ENCODE data around the gene PHLDB2.
"Not testable (repeated sequence)": the region's sequence is repeated elsewhere in the genome, so short reads cannot be mapped to it uniquely, and the experiment has no call there.

PHLDB2 gene

GRCh38 chr3:111859061-111859973, at the start of gene PHLDB2:
TSS of gene PHLDB2 (plus strand) at chr3:111859265. CDS start at chr3:111884078, 24,813 bp downstream.
- H3K4me3 ChIP-seq (ENCODE audit: low read depth, low read length), result peak within 1 kb of the TSS; percentile 65

DNA sequence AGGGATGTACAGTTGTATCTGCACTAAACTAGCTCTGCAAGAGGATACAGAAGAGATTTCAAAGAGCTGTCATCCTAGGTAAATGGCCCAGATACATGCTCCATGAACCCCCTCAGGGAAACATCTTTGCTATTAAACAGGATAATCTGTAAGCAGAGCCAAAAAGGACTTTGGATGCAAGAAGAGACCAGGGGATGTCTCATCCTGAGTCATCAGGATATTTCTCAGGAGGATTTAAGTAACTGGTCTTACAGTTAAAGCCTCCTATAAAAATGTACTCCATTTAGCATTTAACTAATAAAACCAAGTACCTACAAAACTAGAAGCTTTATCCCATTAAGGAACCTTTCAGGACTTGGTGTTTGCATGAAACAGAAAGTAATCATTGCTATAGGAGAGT, 48.2 kb upstream of the PHLDB2 start:
- H3K4me3 ChIP-seq (ENCODE audit: low read depth, low read length), result no peak overlapping the region

DNA sequence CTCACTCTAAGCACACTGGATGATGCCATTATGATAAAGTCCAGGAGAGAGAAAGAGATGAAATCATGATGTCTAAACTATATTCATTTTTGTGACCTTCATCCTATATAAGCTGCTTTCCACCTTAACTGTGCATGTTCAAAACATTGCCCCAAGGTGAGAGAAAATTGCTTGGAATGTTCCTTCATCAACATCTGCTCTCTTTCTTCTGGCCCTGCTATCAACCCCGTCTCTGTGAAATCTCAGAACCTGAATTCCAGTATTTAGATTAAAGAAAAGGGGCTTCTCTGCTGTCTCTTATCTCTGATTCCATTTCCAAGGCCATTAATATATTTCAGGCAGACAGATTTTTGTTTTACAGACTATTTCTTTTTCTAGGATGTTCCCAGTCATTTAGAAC, 47.3 kb upstream of the PHLDB2 start:
- H3K4me3 ChIP-seq (ENCODE audit: low read depth, low read length), result no peak overlapping the region

DNA sequence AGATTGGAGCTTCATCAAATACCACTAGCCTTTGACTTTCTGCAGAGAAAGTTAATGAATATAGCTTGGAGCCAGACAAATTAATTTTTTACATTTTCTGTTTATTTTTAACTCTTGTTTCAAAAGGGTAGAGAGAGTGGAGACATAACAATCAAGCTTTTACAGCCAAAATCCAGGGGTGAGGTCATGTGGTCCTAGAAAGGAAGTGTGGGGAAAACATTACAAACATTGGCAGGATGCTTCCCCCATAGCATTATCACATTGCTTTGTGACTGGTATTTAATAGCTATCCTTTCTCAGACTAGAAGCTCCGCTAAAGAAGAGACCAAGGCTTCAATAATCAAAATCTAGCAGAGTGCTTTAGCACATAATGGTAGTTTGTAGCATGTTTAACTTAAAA, 46.4 kb upstream of the PHLDB2 start:
- no peak overlapping the region for H3K4me3 ChIP-seq (ENCODE audit: low read depth, low read length)

GRCh38 chr3:111813441-111813840, 45.6 kb upstream of the PHLDB2 start:
- H3K4me3 ChIP-seq (ENCODE audit: low read depth, low read length), result no peak overlapping the region

DNA sequence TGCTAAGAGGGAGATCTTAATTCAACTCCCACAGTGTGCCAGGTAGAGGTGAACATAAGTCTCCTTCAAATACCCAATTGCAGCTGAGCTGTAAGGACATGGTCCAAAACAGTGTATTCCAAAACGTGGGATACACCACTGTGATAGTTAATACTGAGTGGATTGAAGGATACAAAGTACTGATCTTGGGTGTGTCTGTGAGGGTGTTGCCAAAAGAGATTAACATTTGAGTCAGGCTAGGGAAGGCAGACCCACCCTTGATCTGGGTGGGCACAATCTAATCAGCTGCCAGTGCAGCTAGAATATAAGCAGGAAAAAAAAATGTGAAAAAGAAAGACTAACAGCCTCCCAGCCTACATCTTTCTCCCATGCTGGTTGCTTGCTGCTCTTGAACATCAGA, 45.1 kb upstream of the PHLDB2 start:
- H3K4me3 ChIP-seq (ENCODE audit: low read depth, low read length), result no peak overlapping the region

GRCh38 chr3:111816771-111817170, 42.3 kb upstream of the PHLDB2 start:
- not testable (repeated sequence) for H3K4me3 ChIP-seq (ENCODE audit: low read depth, low read length)

DNA sequence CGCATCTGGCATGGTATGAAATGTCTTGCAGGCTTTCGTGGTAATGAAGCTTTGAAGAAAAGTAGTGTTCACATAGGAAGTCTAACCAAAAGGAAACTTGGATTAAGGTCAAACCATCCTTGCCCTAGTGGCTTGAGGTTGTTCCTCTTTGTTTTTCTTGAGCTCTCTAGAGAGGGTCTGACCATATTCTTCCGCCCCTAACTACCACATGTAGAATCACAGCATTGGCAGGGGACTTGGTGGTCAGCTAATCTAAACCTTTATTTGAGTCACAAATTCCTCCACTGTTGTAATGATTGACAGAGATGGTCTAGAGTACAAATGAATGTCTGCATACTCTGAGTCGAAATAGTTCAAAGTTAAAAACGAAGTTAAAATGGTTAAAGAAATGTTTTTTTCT, 39.1 kb upstream of the PHLDB2 start:
- H3K4me3 ChIP-seq (ENCODE audit: low read depth, low read length), result no peak overlapping the region

- H3K4me3 ChIP-seq (ENCODE audit: low read depth, low read length), result no peak overlapping the region
Observed at GRCh38 chr3:111820651-111821050, 38.4 kb upstream of the PHLDB2 start.

DNA sequence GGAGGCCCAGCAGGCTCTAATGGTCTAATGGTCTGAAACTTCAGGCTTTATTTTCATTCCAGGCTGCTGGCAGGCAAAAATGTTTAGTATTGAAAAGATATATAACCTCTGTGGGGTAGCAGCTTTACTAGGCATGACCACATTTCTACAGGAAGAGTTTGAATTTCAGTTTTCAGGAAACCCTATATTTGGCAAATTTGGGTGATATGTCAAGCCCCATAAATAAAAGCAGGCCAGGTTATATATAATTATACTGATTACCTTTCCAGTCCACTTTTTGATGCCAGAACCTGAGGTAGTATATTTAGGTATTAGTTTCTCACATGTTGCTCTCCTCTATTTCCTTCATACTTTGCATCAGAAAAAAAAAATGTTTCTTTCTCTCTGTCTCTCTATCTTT, 37.2 kb upstream of the PHLDB2 start:
- no peak overlapping the region for H3K4me3 ChIP-seq (ENCODE audit: low read depth, low read length)

DNA sequence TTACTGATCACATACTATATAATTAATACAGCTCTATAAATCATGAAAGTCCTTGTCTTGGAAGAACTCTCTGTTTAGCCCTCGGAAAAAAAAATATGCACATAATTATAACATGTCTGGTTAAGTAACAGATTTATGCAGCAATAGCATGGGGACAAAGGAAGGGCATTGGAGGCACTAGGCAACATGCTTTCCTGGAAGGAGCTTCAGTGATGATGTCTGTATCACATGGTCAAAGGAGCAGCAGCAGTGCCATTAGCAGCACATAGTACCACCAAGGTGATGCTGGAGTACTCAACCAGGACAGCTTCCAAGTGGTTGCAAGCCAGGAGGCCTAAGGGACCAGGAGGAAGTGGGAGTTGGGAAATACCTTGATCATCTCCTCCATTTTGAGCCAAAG, 36.3 kb upstream of the PHLDB2 start:
- no peak overlapping the region for H3K4me3 ChIP-seq (ENCODE audit: low read depth, low read length)

DNA sequence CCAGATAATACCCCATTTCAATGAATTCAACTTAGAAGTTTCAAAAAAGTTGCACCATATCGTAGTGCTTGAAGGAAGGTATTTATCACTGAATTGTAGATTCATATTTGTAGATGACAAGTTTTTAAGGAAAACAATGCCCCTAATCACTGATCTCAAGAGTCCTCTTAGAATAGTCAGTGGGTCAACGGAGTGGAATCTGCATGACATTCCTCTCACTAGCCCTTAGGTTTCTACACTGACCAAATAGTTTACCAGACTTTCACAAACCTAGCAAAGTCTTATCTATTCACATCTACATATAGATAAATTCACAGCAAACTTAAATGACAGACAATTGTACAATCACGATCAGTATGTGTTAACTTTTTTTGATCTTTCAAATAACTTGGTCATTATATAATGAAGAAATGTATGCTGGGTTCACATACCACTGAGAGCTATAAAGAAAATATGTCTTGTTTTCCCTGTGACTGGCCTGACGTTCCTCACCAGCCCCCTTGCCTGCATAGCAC, 35.7 kb upstream of the PHLDB2 start:
- H3K4me3 ChIP-seq (ENCODE audit: low read depth, low read length), result no peak overlapping the region

DNA sequence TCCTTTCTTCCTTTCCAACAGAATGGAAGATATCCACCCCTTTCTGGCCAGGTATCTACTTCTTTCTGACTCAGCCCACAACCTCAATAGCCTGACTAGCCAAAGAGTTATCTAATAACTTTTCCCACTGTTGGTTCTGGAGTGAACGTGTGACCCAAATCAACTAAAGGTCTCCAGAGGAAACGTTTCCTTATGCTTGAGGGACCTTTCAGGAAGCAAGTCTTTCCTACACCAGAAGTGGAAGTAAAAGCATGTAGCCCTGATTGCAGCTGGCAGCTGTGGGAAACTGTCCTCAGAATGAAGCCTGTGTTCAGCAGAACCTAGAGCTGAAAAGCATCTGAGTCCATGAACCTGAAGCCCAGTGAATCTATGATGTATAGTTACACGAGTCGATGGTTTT, 34.7 kb upstream of the PHLDB2 start:
- H3K4me3 ChIP-seq (ENCODE audit: low read depth, low read length), result no peak overlapping the region

- no peak overlapping the region for H3K4me3 ChIP-seq (ENCODE audit: low read depth, low read length)
Observed at GRCh38 chr3:111827871-111828270, 31.2 kb upstream of the PHLDB2 start.

DNA sequence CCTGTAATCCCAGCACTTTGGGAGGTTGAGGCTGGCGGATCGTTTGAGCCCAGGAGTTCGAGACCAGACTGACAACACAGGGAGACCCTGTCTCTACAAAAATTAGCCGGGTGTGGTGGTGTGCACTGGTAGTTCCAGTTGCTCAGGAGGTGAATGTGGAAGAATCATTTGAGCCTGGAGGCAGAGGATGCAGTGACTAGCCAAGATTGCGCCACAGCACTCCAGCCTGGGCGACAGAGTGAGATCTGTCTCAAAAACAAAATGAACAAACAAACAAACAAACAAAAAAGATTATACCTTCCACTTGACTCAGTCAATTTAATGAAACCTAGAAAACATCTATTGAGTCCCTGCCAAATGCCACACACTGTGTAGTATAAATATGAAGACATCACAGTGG, 30.5 kb upstream of the PHLDB2 start:
- no peak overlapping the region for H3K4me3 ChIP-seq (ENCODE audit: low read depth, low read length)

DNA sequence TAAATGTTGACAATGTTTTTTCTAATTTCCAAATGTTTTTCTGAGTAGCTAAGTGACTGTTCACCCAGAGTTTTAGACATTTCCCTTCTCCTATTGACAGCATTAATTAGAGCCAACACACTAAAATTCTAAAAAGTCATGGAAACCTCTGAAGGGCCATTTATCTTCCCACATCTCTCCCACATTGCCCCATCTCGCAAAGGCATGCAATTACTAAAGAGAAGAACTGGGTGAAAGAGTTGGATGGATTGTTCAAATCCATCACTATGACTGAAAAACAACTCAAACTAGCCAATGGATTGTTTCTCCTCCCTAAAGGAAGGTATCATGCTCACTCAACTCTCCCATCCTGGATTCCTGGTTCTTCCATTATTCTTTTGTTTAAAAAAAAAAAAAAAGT, 30.0 kb upstream of the PHLDB2 start:
- H3K4me3 ChIP-seq (ENCODE audit: low read depth, low read length), result no peak overlapping the region

GRCh38 chr3:111831840-111832239, 27.2 kb upstream of the PHLDB2 start:
- H3K4me3 ChIP-seq (ENCODE audit: low read depth, low read length), result no peak overlapping the region

DNA sequence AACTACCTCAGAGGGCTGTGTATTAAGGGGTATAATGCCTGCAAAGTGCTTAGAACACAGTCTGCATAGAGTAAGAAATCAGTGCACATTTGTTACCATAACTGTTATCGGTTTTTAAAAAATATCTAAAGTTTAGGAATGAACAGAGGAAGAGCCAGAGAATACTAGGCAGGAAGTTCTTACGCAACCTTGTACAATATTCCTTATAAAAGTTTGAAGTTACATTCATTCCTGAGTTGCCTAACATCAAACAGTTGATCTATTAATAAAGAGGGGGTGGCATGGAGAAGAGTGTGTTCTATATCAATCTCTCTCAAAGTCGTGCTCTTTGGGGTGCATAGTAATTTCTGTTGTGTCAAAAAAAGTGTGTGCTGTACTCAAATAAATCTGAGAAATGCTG, 22.0 kb upstream of the PHLDB2 start:
- H3K4me3 ChIP-seq (ENCODE audit: low read depth, low read length), result no peak overlapping the region

- H3K4me3 ChIP-seq (ENCODE audit: low read depth, low read length), result no peak overlapping the region
Observed at GRCh38 chr3:111838133-111838532, 20.9 kb upstream of the PHLDB2 start.

GRCh38 chr3:111846039-111846438, 13.0 kb upstream of the PHLDB2 start:
- H3K4me3 ChIP-seq (ENCODE audit: low read depth, low read length), result no peak overlapping the region

GRCh38 chr3:111846717-111847116, 12.3 kb upstream of the PHLDB2 start:
- no peak overlapping the region for H3K4me3 ChIP-seq (ENCODE audit: low read depth, low read length)

- H3K4me3 ChIP-seq (ENCODE audit: low read depth, low read length), result no peak overlapping the region
Observed at GRCh38 chr3:111848283-111848682, 10.8 kb upstream of the PHLDB2 start.

DNA sequence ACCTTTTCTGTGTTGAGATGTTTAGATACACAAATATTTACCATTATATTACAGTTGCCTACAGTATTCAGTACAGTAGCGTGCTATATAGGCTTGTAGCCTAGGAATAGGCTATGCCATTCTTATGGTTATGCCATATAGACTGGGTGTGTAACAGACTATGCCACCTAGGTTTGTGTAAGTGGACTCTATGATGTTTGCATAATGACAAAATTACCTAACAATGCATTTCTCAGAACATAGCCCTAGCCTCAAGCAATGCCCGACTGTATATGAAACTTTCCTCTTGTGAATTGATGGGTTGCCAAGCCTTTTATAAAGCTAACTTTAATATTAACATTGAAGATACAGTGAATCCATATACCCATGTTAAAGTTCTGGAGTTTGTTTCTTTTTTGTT, 10.3 kb upstream of the PHLDB2 start:
- no peak overlapping the region for H3K4me3 ChIP-seq (ENCODE audit: low read depth, low read length)

All from iPS-11a (cell line).